DMS153 treated with DMSO at 0.1 percent for 48 hours (cell line): ENCODE measurements around the gene SELENOI.
"Not testable (repeated sequence)": the region's sequence is repeated elsewhere in the genome, so short reads cannot be mapped to it uniquely, and the experiment has no call there.

Source experiments
- DNase-seq: peaks from one replicate; lab custom pipeline; 2025; ENCODE audit not compliant: unreplicated experiment; lab: John Stamatoyannopoulos, UW

SELENOI gene

DNA sequence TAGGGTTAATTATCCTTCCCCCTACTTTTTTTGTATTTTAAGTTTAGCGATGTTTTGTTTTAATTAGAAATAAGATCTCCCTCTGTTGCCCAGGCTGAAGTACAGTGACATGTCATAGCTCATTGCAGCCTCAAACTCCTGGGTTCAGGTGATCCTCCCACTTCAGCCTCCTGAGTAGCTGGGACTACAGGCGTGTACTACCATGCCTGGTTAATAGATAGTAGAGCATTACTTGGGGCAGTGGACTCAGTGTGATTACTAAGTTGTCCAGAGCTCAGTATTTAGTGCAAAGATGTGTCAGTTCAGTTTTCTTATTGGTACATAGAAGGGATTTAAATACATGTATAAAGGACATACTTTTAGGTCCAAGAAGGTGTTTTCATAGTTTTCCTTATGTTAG, 10.2 kb downstream of the SELENOI start:
- no peak for DNase-seq

DNA sequence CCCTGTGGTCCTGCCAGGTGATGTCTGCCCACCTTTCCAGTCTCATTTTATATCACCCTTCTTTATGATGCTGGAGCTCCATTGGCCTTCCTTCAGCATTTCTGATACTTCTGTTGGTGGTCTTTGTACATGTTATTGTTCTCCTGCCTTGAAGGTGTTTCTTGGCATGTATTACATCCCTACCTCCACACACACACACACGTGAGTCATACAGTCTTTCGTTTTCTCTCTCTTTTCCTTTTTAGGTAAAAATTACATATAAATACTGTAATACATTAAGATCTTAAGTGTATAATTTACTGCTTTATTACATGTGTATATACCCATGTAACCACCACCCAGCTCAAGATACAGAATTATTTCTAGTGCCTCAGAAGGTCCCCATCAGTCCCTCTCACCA, 10.8 kb downstream of the SELENOI start:
- no peak for DNase-seq

DNA sequence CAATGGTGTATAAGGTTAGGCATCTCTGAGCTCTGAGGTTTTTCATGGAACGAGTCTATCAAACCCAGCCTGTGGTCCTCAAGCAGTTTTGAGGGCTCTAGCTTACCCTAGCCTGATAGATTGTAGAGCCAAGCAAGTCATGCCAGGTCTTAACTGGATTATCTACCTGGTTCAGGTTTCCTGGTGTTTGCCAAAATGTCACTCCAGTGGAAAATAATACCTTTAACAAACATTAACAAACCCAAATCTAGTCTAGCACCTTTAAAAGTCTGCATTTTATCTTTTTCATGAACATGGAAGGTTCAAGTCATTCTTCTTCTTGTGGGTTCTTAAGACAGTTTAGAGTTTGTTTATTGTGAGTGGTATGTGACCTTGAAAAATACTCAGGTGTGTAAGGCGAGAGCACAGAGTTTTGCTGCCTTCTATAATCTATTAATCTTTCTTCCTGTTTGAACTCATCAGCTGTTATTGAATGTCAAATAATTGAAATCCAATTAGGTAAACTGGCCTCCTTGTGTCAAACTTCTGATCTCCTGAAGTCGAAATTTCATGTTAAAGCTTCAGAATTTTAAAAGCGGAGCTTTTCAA, 14.0 kb downstream of the SELENOI start:
- DNase-seq = no peak

DNA sequence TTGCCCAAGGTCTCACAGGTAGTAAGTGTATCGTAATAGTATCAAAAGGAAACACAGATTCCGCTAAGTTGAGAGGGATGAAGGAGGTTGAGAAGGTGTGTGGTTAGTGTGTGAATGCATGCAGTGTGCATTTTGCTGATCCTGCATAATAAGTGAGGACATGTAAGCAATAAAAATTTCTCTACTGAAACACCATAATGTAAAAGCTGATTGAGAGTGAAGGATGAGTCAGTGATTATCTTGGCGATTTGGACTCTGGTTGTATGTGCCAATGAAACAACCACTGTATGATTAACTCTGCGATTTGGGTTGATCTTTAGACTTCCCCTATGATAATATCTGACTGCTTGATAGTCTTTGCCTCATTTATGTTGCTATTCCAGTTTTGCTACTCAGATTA, 17.4 kb downstream of the SELENOI start:
- no peak for DNase-seq

DNA sequence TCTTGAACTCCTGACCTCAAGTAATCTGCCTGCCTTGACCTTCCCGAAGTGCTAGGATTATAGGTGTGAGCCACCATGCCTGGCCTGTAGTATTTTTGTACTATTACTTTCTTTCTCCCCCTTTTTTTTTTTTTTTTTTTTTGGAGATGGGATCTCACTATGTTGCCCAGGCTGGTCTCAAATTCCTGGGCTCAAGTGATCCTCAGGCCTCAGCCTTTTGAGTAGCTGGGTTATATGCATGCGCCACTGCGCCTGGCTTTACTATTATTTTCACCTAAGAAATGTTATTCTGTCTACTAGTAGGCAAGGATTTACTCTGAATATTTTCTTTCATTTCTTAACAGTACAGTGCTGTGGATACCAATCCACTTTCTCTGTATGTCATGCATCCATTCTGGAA, 18.0 kb downstream of the SELENOI start:
- no peak for DNase-seq

DNA sequence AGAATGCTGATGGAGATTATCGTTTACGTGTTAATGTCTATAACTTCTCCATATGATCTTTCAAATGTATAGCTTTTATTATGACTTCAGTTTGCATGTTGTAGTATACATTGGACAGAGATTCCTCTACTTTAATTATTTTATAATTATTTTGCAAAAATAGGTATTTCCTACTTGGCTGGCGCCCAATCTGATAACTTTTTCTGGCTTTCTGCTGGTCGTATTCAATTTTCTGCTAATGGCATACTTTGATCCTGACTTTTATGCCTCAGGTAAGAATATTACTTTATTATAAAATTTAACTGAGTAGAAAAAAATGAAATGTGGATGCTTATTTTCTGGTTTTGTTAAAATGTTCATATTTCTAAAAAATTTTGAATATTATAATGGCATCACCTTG, 18.7 kb downstream of the SELENOI start:
- DNase-seq = no peak

DNA sequence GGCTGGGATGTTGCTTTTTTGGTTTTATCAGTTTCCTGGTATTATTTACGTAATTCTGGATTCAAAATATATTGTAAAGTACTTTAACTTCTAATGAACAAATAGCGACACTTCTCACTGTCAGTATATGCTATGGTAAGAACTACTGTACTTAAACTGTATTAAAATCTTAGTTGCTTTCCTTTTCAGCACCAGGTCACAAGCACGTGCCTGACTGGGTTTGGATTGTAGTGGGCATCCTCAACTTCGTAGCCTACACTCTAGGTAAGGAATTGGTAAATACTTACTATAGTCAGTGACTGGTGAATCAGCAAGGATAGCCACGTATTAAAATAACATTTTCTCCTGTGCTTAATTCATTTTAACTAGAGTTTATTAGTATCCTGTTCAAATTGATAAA, 21.0 kb downstream of the SELENOI start:
- DNase-seq = no peak

DNA sequence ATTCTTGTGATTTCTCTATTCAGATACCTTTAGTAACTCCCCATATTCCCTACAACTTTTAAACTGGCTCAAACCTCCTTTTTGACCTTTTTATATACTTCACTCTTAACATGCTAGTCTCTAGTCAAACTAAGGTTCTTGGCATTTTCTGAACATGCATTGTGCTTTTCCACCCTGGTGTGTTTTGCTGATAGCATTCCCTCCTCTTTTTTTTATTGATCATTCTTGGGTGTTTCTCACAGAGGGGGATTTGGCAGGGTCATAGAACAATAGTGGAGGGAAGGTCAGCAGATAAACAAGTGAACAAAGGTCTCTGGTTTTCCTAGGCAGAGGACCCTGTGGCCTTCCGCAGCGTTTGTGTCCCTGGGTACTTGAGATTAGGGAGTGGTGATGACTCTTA, 23.7 kb downstream of the SELENOI start:
- DNase-seq = not testable (repeated sequence)

DNA sequence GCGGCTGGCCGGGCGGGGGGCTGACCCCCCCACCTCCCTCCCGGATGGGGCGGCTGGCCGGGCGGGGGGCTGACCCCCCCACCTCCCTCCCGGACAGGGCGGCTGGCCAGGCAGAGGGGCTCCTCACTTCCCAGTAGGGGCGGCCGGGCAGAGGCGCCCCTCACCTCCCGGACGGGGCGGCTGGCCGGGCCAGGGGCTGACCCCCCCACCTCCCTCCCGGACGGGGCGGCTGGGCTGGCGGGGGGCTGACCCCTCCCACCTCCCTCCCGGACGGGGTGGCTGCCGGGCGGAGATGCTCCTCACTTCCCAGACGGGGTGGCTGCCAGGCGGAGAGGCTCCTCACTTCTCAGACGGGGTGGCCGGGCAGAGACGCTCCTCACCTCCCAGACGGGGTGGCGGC, 25.0 kb downstream of the SELENOI start:
- not testable (repeated sequence) for DNase-seq

DNA sequence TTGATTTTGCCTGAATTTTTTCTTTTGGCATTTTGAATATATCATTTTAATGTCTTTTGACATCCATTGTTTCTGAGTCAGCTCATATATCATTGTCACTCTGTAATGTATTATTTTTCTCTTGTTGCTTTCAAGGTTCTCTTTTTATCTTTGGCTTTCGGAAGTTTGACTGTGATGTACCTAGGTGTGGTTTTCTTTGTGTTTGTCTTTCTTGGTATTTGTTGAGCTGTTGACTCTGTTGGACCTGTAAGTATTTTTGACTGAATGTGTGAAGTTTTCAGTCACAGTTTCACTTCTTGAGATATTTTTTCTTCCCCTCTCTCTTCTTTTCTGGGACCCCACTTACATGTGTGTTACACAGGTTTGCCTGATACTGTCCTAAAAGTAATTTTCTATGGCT, 30.9 kb downstream of the SELENOI start:
- DNase-seq = no peak

DNA sequence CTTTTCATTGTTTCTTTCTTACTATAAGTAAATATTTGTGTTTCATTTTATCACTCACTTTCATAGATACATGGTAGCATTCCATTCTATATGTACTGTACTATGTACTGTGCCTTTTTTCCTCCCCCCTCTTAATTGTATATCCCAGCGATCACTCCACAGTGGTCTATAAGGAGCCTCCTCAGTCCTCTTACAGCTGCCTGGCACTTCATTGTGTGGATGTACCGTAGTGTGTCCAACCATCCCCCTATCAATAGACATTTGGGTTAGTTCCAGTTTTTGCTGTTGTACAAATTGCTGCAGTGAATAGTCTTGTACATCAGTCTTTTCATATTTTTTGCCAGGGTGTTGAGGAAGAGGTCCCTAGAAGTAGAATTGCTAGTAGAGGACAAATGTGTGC, 34.3 kb downstream of the SELENOI start:
- no peak for DNase-seq

DNA sequence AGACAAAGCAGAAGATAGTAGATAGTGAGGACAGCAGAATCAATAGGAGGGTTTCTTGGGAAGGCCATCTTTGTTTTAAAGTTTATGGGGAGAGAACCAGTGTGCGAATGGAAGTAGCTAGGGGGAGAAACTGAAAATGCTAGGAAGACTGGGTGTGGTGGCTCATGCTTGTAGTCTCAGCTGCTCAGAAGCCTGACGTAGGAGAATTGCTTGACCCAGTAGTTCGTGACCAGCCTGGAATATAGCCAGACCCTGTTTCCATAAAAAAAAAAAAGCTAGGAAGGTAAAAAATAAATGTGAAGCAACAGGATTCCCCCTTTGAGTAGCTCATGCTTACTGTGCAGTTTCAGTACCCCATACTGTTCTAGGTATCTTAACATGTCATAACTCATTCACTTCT, 36.6 kb downstream of the SELENOI start:
- no peak for DNase-seq

DNA sequence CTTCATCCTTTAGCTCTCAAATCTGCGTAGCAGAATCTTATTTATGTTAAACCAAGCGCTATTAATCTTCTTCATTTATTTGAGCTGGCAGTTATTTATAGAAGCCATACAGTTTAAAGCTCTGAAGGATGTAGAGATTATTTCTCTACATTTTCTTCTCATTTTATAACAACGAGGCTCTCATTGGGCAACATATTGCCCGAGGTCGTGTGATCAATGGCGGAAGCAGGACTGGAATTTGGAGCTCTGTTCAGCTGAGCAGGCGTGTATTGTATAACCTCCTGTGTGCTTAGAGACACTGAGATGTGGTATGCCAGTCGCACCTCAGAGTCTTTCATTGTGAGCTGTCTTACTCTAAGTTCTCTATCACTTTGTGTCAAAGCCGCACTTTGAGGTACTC, 38.2 kb downstream of the SELENOI start:
- DNase-seq = no peak

DNA sequence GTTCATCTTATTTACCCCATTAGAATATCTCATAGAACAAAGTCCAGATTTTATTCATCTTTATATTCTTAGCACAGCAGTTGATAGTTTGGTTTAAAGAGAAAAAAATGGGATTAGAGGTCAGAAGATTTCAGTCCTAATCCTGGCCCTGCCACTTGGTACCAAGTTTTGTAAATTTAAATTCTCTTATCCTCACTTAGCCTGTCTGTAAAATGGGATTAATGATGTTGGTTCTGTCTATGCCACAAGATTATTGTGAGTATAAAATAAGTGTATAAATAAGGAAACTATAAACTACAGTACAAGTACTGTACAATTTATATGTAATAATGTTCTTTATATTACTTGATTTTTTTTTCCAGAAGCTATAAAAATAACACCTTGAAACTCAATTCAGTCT, 38.7 kb downstream of the SELENOI start:
- DNase-seq = no peak

DNA sequence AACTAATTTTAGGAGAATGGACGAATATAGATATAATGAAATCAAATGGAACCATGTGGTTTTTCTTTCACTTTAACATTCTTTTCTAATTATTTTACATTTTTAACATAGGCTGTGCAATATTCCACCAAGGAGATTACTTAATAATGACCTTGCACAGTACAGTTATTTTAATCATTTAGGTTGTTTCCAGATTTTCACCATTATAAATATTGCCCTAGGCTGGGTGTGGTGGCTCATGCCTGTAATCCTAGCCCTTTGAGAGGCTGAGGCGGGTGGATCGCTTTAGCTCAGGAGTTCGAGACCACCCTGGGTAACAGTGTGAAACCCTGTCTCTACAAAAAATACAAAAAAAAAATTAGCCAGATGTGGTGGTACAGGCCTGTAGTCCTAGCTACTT, 41.2 kb downstream of the SELENOI start:
- no peak for DNase-seq

DNA sequence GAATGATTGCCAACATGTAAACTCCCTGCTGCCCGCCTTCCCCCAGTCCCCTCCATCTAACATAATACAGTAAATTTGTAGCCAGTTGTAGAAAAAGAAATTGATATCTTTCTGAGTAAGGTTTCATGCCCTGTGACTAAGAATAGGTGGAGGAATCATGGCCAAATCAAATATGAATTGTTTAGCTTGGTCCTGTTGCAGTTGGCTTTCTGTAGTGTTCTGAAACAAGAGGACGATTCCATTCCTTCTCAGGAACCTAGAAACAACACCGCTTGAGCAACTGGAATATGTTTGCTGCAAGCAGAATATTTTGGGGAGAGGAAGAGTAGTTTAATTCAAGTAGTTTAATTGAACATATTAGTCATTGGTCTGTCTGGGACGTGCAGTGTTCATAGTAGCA, 48.8 kb downstream of the SELENOI start:
- DNase-seq = no peak

DNA sequence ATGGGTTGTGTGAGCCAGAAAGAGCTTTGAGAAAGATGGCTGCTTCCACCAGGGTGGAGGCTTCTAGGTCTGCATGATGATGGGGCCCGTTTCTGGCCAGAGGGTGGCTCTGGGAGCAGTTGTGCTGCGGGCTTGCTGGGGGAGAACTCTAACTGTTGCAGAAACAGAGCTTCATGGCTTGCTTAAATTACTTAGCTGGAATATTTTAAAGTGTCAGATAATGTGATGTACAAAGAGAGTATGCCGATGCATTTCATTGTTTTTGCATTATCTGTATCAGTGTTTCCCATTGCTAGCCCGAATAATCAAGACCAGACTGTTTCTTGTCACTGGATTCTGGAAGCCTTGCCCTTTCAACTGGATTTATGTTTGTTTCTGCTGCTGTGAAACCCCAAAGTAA, 49.5 kb downstream of the SELENOI start:
- no peak for DNase-seq

DNA sequence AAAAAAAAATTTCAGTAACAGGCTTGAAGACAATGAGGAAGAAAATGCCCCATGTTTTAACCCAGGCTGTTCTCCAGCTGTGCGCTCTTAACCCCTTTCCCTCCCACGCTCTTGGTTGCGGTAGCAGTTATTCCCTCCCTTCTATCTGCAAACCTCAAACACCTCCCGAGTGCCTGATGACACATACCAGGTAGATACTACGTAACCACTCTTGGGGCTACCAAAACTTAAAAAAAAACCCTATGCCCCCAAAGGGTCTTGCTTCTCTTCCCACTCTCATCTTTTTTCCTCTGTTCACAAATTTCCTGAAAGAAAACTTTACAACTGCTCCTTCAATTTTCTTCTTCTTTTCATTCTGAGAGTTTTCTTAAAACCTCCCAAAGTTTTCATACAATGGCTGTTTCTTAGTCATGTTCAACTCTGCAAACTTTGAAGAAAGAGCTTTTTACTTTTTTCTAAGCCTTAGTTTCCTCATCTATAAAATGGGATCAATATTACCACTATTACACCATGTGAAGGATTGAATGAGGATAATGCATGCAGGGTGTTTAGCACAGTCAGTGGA, 50.9 kb downstream of the SELENOI start:
- no peak for DNase-seq

DNA sequence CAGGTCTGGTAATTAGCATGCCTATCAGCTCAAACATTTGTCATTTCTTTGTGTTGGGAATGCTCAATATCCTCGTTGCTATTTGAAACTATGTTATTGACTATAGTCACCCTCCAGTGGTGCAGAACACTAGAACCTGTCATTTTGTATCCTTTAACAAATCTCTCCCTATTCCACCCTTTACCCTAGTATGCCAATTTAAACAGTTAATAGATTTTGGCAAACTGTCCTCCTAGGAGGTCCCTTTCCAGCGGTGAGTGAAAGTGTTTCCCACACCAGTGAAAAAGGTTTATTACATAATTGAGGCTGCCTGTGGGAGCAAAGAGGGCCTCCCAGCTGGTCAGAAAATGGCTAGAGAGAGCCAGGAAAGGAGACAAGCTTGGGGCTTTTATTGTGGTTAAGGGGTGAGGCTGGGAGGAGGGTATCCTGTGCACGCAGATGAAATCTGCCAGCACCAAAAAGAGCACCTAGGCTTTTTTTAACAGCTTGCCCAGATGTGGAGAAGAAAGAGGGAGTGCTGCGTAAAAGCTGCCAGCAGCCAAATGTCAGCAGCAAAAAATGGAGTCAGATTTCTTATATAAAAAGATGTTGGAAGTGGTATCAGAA, 53.9 kb downstream of the SELENOI start:
- DNase-seq = no peak

DNA sequence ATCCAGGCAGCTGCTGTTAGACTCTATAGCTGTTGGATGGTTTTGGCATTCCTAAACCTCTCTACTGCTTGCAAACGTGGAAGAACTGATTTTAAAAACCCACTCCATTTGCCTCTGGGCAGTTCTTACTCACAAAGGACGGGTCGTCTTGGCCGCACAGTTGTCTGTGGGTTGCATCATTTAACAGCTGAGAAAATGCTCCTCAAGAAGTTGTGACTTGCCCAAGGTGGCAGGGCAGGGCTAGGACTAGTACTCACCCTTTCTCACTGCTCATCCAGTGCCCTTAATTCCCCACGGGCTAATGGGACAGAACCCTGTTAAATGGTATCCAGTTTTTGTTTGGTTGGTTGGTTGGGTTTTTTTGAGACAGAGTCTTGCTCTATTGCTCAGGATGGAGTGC, 54.8 kb downstream of the SELENOI start:
- no peak for DNase-seq

DNA sequence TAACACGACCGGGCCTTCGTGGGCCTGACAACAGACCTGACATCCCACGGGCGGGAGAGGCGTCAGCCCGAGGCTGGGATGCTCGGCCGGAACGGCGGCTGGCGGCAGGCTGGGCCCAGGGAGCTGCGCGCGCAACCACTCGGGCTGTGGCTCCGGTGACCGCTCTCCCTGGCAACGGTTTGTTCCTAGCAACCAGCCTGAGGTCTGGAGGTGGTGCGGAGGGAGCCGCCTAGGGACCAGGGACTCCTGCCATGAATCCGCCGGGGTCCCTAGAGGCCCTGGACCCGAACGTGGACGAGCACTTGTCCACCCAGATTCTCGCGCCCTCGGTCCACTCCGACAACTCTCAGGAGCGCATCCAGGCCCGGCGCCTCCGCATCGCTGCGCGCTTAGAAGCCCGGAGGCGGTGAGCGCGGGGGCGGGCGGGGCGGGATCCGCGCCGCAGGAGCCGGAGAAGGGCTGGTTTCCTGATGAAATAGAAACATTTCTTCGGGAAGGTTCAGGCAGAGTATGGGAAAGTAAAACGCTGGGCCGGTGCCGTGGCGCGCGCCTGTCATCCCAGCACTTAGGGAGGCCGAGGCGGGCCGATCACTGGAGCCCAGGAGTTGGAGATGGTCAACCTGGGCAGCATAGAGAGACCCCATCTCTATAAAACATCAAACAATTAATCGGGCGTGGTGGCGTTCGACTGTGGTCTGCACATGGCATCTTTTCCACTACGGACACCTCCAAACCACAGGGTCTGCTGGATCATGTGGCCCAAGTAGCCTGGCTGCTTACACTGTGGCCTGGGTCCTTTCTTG, 56.0 kb downstream of the SELENOI start, which contains the start of gene DRC1:
TSS of gene DRC1 (plus strand) at position 182 of the 803 bp plus-strand sequence. CDS start at position 252, 70 bp downstream.
- DNase-seq = peak; percentile 72

DNA sequence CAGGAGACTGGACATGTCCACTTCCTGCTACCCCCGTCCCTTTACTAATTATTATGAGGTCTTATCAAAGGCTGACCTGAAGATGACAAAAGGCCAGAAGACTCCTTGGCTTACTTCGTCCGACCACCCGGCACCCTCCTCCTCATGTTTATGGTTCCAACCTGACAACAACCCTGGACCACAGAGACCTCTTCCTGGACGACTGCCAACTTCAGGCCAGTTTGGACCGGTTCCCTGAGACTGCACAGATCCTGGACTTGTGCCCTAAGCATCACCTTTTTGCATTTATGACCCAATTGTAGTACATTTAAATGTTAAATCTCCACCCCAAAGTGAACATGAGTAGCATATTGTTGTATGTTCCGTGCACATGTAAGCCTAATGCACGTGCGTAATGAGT, 61.6 kb downstream of the SELENOI start:
- DNase-seq = no peak
